DMS79 (cell line): ENCODE data around the gene ANO2.

Experiments
- DNase-seq: peaks from one replicate; lab custom pipeline; 2025; lab: John Stamatoyannopoulos, UW

ANO2 gene

GRCh38 chr12:5916785-5917290 is 28.2 kb downstream of the ANO2 start:
- DNase-seq = no peak

GRCh38 chr12:5915511-5915910 is 29.5 kb downstream of the ANO2 start:
- no peak for DNase-seq

- no peak for DNase-seq
Observed at GRCh38 chr12:5914387-5915149, 30.5 kb downstream of the ANO2 start.

GRCh38 chr12:5913387-5913786 is 31.7 kb downstream of the ANO2 start:
- no peak for DNase-seq

GRCh38 chr12:5912437-5913334 is 32.4 kb downstream of the ANO2 start:
- DNase-seq = no peak

GRCh38 chr12:5912011-5912410 is 33.0 kb downstream of the ANO2 start:
- DNase-seq = no peak

- no peak for DNase-seq
Observed at GRCh38 chr12:5910790-5911548, 34.1 kb downstream of the ANO2 start.

GRCh38 chr12:5909560-5909959 is 35.5 kb downstream of the ANO2 start:
- DNase-seq = no peak

GRCh38 chr12:5908251-5908650 is 36.8 kb downstream of the ANO2 start:
- no peak for DNase-seq

GRCh38 chr12:5907807-5908206 is 37.3 kb downstream of the ANO2 start:
- no peak for DNase-seq

- DNase-seq = no peak
Observed at GRCh38 chr12:5905757-5906156, 39.3 kb downstream of the ANO2 start.

GRCh38 chr12:5904969-5905368 is 40.1 kb downstream of the ANO2 start:
- no peak for DNase-seq

- no peak for DNase-seq
Observed at GRCh38 chr12:5904441-5904840, 40.6 kb downstream of the ANO2 start.

- DNase-seq = no peak
Observed at GRCh38 chr12:5902736-5903135, 42.3 kb downstream of the ANO2 start.

- DNase-seq = no peak
Observed at GRCh38 chr12:5901416-5901815, 43.6 kb downstream of the ANO2 start.

- no peak for DNase-seq
Observed at GRCh38 chr12:5900533-5901205, 44.4 kb downstream of the ANO2 start.

- DNase-seq = no peak
Observed at GRCh38 chr12:5900076-5900475, 45.0 kb downstream of the ANO2 start.

- DNase-seq = no peak
Observed at GRCh38 chr12:5899675-5900074, 45.4 kb downstream of the ANO2 start.

GRCh38 chr12:5898874-5899273 is 46.2 kb downstream of the ANO2 start:
- DNase-seq = no peak

- DNase-seq = no peak
Observed at GRCh38 chr12:5889381-5890047, 55.5 kb downstream of the ANO2 start.

GRCh38 chr12:5888816-5889315 is 56.2 kb downstream of the ANO2 start:
- DNase-seq = no peak
